ENCODE data around the gene SMPDL3B.
A peak's percentile ranks its signal among the peaks of the same experiment; 100 is the strongest.

DNA sequence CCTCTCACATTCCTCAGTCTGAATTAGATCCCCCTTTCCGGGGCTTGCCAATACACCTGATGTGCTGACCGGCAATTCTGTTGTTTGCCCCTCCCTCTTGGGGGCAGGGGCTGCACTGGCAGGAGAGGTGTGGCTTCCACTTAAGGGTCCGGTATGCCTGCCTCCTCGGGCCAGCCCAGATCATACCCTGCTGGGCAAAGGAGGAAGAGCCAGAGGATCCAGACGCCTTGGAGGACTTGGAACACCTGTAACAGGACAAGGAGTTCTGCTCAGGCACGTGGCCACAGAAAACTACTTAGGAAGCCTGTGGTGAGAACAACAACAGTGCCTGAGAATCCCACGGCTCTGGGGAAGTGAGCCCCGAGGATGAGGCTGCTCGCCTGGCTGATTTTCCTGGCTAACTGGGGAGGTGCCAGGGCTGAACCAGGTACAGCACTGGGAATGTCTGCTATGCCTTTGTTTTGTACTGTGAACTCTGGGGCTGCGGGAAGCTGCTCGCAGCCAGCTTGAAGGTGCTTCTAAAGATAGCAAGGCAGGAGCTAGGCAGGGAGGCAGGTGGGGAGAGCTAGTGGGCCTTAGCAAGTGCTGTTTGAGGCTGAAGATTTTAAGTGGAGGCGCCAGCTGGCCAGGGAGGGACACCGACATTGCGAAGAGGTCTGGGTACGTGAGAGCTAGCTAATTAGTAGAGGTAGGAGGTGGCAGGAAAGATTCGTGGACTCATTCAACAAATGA lies at the start of gene SMPDL3B:
- TF ChIP-seq, protein P1, sequence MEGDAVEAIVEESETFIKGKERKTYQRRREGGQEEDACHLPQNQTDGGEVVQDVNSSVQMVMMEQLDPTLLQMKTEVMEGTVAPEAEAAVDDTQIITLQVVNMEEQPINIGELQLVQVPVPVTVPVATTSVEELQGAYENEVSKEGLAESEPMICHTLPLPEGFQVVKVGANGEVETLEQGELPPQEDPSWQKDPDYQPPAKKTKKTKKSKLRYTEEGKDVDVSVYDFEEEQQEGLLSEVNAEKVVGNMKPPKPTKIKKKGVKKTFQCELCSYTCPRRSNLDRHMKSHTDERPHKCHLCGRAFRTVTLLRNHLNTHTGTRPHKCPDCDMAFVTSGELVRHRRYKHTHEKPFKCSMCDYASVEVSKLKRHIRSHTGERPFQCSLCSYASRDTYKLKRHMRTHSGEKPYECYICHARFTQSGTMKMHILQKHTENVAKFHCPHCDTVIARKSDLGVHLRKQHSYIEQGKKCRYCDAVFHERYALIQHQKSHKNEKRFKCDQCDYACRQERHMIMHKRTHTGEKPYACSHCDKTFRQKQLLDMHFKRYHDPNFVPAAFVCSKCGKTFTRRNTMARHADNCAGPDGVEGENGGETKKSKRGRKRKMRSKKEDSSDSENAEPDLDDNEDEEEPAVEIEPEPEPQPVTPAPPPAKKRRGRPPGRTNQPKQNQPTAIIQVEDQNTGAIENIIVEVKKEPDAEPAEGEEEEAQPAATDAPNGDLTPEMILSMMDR (IDR thresholded peaks at IDR 0.05) = peak in 3 of 6 experiments; percentile 14 to 21 (median 14)
- TF ChIP-seq POLR2A (IDR thresholded peaks at IDR 0.05) = no peak

Measured in esophagus squamous epithelium (tissue), 4 donors.